ENCODE measurements around the gene PSKH1.

DNA sequence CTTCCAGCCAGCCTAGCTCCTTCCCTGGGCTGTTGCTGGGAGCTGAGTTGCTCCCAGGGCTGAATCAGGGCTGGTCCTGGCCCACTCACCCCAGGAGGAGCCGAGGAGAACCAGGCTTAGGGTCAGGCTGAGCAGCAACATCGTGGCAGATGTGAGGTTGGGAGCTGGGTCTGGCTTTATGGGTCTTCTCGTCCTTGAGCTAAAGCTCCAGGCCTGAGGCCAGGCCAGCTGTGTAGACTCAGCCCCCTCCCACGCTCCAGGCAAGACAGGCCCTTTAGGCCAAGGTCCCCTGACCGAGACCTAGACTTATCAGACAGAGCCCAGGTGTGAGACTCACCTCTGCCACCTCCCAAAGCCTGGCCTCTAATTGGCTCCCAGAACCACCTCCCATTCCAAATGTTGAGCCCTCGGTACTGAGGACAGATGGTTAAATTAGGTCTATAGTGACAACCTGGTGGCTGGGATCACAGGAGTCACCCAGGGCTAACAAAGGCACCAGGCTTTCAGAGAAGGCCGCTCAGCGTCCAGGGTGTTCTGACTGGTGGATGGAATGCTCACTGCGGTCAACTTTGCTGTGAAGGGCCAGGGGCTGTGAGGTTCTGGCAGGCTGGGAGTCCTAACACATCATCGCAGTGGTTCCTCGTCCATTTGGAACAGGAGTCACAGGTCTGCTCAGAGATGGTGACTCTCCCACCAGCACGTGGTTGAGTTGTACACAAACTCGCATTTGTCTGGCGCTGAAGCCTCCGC, 38.8 kb downstream of the PSKH1 start, which contains the start of gene CTRL:
- TF ChIP-seq CTCF (conservative IDR thresholded peaks at IDR 0.05; ENCODE audit: low read depth, low read length) (no peak), EZH2 (IDR thresholded peaks at IDR 0.05; ENCODE audit: borderline replicate concordance, low read depth, low read length, poor library complexity, severe bottlenecking) (no peak)

All from A673 (cell line).